ENCODE data around the gene C1orf185. TPM values are rescaled to one million over a fixed set of nuclear protein-coding genes. Genes with fewer than 3 reads are reported as not detected.

The C1orf185 gene
- total RNA-seq, 2 donors from 2014 or later: not detected

DNA sequence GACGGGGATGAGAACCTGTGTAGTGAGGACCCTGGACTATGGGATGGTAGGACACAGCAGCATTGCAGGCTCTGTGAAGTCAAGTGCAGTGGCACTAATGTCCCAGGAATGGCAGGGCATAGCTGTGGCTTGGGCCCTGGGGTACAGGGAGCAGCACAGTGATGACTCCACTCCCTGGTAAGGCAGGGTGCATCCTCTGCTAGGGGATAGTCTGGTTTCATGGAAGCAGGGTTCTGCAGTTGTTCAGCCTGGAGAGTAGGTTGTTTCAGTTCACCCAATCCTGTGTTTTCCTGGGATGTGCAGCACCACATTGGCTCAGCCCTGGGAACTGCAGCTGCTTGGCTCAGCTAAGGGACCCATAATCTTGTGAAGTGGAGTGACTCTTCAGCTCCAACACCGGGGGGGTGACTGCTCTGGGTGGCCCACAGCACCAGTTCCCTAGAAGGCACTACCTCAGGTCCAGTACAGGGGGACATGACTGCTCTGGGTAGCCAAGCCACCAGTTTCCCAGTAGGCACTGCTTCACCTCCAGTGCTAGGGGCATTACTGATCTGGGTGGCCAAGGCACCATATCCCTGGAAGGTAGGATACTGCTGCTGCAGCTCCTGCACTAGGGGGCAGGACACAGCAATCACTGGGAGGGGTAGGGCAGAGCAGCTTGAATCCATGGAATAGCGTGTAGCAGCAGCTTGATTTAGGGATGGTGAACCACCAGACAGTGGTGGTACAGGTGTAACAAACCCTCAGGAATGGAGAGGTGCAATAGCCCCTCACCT, 15.3 kb upstream of the C1orf185 start:
- Histone ChIP-seq H3K27ac (no peak overlapping the region), H3K36me3 (no peaks in the 10 kb centered on the region), H3K9ac (ENCODE audit: low read depth in 2 of 2, low read length in 2 of 2) (no peak overlapping the region), H3K4me3 (no peak overlapping the region), H3K27me3 (no peaks in the 10 kb centered on the region), H3K9me3 (no peaks in the 10 kb centered on the region), H3K4me1 (no peaks in the 10 kb centered on the region)
- intact Hi-C loops (cut with DNase I): no loop called here
- TF ChIP-seq, protein P1, sequence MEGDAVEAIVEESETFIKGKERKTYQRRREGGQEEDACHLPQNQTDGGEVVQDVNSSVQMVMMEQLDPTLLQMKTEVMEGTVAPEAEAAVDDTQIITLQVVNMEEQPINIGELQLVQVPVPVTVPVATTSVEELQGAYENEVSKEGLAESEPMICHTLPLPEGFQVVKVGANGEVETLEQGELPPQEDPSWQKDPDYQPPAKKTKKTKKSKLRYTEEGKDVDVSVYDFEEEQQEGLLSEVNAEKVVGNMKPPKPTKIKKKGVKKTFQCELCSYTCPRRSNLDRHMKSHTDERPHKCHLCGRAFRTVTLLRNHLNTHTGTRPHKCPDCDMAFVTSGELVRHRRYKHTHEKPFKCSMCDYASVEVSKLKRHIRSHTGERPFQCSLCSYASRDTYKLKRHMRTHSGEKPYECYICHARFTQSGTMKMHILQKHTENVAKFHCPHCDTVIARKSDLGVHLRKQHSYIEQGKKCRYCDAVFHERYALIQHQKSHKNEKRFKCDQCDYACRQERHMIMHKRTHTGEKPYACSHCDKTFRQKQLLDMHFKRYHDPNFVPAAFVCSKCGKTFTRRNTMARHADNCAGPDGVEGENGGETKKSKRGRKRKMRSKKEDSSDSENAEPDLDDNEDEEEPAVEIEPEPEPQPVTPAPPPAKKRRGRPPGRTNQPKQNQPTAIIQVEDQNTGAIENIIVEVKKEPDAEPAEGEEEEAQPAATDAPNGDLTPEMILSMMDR (IDR thresholded peaks at IDR 0.05): no peak
- no peak for DNase-seq

DNA sequence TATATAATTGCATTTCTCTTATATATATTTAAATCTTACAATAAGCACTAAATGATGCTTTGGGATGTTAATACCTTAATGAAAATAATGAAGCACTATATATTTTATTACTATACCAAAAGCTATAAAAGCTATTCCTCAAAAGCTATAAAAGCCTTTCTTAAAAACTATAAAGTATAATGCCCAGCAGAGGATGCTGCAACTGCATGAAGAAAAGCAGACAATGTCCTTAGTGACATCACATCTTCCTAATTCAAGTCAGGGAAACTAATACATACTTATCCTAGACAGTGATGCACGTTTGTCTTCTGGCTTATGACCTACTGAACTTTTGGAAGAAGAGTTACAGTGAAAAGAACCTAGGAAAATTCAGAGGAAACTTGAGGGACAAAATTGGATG, 13.6 kb upstream of the C1orf185 start:
- Histone ChIP-seq H3K4me3 (no peak overlapping the region), H3K4me1 (no peaks in the 10 kb centered on the region), H3K9ac (ENCODE audit: low read depth in 2 of 2, low read length in 2 of 2) (no peak overlapping the region), H3K27ac (no peak overlapping the region), H3K27me3 (no peaks in the 10 kb centered on the region), H3K9me3 (no peaks in the 10 kb centered on the region), H3K36me3 (no peaks in the 10 kb centered on the region)
- TF ChIP-seq, protein P1 (IDR thresholded peaks at IDR 0.05): no peak
- DNase-seq: no peak
- intact Hi-C loops (cut with DNase I): no loop called here

DNA sequence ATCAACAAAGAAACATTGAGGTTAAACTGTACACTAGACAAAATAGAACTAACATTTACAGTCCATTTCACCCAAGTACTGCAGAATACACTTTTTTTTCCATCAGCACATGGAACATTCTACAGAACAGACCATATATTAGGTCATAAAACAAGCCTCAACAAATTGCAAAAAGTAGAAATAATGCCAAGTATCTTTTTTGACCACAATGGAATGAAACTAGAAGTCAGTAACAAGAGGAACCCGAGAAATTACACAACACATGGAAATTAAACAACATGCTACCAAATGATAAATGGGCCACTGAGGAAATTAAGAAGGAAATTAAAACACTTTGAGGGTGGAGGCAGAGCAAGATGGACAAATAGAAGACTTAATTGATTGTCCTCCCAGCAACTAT, 8.4 kb upstream of the C1orf185 start:
- no peaks in the 10 kb centered on the region for H3K4me1 ChIP-seq
- intact Hi-C loops (cut with DNase I): no loop called here
- no peaks in the 10 kb centered on the region for H3K27me3 ChIP-seq
- DNase-seq: no peak
- H3K27ac ChIP-seq: no peak overlapping the region
- TF ChIP-seq, protein P1 (IDR thresholded peaks at IDR 0.05): no peak
- no peaks in the 10 kb centered on the region for H3K36me3 ChIP-seq
- H3K4me3 ChIP-seq: no peak overlapping the region
- H3K9me3 ChIP-seq: no peaks in the 10 kb centered on the region
- H3K9ac ChIP-seq (ENCODE audit: low read depth in 2 of 2, low read length in 2 of 2): no peak overlapping the region

DNA sequence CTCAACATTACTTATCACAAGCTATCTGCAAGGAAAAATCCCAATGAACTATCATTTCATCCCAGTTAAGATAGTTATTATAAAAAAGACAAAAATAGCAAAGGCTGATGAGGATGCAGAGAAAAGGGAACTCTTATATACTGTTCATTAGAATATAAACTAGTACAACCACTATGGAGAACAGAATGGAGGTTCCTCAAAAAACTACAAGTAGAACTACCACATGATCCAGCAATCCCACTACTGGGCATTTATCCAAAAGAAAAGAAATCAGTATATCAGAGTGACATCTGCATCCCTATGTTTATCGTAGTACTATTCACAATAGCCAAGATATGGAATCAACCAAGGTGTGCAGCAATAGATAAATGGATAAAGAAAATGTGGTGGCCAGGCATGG, 4.9 kb upstream of the C1orf185 start:
- Histone ChIP-seq H3K9ac (ENCODE audit: low read depth in 2 of 2, low read length in 2 of 2) (no peak overlapping the region), H3K9me3 (no peaks in the 10 kb centered on the region), H3K36me3 (no peaks in the 10 kb centered on the region), H3K4me1 (no peaks in the 10 kb centered on the region), H3K4me3 (no peak overlapping the region), H3K27ac (no peak overlapping the region), H3K27me3 (no peaks in the 10 kb centered on the region)
- TF ChIP-seq, protein P1 (IDR thresholded peaks at IDR 0.05): no peak
- intact Hi-C loops (cut with DNase I): no loop called here
- DNase-seq: no peak

DNA sequence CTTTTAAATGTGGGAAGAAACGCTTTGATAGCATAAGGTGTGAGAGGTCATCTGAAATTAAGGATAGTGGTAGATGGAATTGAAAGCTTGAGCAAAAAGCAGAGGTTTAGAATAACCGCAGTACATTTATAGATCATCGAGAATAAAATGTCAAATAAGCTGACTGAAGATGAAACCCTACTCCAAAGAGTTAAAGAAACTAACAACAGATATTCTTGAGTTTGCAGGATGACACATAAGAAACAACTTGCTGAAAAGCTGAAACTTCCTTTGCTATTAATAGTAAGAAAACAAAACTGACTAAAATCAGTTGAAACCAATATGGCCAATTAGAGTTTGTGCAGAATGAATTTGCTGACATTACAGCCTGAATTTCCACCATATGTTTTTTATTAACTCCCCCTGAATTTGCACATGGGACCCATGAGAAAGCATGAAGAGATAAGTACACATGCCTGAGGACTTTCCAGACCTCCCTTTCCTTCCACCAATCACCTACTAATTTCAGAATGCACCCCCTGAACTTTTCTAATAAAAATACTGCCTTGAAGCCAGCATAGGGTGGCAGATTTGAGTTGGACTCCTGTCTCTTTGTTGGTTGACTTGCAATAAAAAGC, 1.7 kb upstream of the C1orf185 start:
- H3K9ac ChIP-seq (ENCODE audit: low read depth in 2 of 2, low read length in 2 of 2): no peak overlapping the region
- TF ChIP-seq, protein P1 (IDR thresholded peaks at IDR 0.05): no peak
- no peaks in the 10 kb centered on the region for H3K27me3 ChIP-seq
- intact Hi-C loops (cut with DNase I): no loop called here
- H3K27ac ChIP-seq: no peak overlapping the region
- no peaks in the 10 kb centered on the region for H3K36me3 ChIP-seq
- H3K4me1 ChIP-seq: no peaks in the 10 kb centered on the region
- no peak for DNase-seq
- no peak overlapping the region for H3K4me3 ChIP-seq
- no peaks in the 10 kb centered on the region for H3K9me3 ChIP-seq

All from colonic mucosa (tissue), 4 donors.